Measurements from ENCODE around the gene TEX51.

DNA sequence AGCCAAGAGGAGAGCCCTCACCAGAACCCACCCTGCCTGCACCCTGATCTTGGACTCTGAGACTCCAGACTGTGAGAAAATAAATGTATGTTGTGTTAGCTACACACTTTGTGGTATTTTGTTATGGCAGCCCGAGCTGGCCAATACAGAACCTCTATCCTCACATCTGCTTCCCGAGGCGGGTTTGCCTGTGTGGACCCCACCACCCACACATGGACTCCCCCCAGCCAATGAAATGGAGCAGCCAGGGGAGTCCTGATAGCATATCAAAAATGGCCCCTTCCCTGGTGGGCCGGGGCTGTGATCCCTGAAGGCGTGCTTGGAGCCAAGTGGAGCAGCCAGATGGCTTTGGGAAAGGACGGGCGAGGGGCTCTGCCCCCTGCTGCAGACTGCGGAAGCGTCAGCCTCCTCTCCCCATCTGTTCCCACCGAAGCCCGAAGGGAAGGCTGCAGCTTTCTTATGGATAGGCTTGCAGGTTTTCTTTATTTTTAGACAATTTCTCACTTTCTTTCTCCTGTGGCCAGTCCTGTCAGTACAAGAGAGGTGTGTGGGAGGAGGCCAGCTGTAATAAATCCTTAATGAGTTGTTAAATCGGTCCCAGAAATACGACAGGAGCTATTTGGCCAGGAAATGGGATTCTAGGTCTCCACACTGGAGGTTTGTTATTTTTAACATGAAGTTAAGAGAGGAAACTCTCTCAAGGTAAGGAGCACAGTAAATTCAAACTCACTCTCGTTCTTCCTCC is 34.4 kb downstream of the TEX51 start:
- no peak for TF ChIP-seq EZH2 (IDR thresholded peaks at IDR 0.05; ENCODE audit: borderline replicate concordance, low read length)
- TF ChIP-seq, protein P1, sequence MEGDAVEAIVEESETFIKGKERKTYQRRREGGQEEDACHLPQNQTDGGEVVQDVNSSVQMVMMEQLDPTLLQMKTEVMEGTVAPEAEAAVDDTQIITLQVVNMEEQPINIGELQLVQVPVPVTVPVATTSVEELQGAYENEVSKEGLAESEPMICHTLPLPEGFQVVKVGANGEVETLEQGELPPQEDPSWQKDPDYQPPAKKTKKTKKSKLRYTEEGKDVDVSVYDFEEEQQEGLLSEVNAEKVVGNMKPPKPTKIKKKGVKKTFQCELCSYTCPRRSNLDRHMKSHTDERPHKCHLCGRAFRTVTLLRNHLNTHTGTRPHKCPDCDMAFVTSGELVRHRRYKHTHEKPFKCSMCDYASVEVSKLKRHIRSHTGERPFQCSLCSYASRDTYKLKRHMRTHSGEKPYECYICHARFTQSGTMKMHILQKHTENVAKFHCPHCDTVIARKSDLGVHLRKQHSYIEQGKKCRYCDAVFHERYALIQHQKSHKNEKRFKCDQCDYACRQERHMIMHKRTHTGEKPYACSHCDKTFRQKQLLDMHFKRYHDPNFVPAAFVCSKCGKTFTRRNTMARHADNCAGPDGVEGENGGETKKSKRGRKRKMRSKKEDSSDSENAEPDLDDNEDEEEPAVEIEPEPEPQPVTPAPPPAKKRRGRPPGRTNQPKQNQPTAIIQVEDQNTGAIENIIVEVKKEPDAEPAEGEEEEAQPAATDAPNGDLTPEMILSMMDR (IDR thresholded peaks at IDR 0.05; ENCODE audit: low read length) = no peak
